ENCODE measurements around the gene LCN15.

Gene LCN15

DNA sequence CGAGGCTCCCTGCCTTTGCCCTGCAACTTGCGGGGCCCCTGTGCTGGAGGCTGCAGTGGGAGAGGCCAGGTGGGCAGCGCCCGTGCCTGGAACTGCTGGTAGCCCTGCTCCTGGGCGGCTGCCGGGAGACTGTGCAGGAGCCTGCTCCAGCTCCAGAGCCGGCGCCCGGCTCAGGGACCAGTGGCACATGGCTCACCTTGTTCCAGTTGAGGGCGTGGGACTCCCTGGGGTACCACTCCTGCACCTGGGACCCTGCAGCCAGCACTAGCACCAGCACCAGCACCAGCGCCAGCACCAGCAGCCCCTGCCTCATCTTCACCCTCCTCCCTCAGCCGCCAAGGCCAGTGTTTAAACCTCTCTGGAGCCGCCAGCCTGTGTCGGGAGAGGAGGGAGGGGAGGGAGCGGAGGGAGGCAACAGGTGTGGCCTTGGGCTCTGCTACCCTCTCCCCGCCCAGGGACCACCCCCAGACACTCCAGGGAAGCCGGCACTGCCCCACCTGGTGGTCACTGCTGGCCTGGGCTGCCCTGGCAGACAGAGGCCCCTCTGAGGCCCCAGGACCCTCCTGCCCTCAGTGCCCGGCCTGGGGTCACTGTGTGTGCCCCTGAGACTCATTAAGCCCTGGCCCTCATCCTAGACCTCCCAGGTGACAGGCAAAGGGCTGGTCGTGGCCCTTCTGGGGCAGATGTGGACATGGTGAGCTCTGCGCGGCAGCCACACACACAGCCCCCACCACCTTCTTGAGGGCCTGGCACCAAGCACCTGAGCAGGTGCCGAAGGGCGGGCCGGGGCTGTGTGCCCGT, 21.5 kb downstream of the LCN15 start, which contains the start of gene LCN10:
Gene LCN10, minus strand, starts transcription at position 350 of the 801 bp plus-strand sequence. Its CDS starts 37 bp downstream, at position 313.
- H3K27ac ChIP-seq (ENCODE audit: low read depth, low read length) = no peak within 1 kb of the TSS
- H3K4me1 ChIP-seq (ENCODE audit: control insufficient read depth in 5 of 5, insufficient read depth in 5 of 5, low read length in 5 of 5) = peaks cover 0 to 32% (median 18%) of the 10 kb centered on the region in 5 donors
- H3K4me3 ChIP-seq (ENCODE audit: low read depth in 1 of 5, low read length in 5 of 5) = no peak within 1 kb of the TSS
- peaks cover 34 to 43% (median 38%) of the 10 kb centered on the region in 5 donors for H3K27me3 ChIP-seq (ENCODE audit: control insufficient read depth in 5 of 5, insufficient read depth in 4 of 5, low read length in 5 of 5)
- no peaks in the 10 kb centered on the region for H3K9me3 ChIP-seq (ENCODE audit: control insufficient read depth in 5 of 5, low read length in 5 of 5)
- no peaks in the 10 kb centered on the region for H3K36me3 ChIP-seq (ENCODE audit: control insufficient read depth in 5 of 5, insufficient read depth in 5 of 5, low read length in 5 of 5)
- no peak within 1 kb of the TSS for H3K9ac ChIP-seq (ENCODE audit: low read length in 5 of 5)

- Histone ChIP-seq H3K4me1 (ENCODE audit: control insufficient read depth in 5 of 5, insufficient read depth in 5 of 5, low read length in 5 of 5) (peaks cover 0 to 31% (median 18%) of the 10 kb centered on the region in 5 donors), H3K27me3 (ENCODE audit: control insufficient read depth in 5 of 5, insufficient read depth in 4 of 5, low read length in 5 of 5) (peaks cover 31 to 43% (median 38%) of the 10 kb centered on the region in 5 donors), H3K4me3 (ENCODE audit: low read depth in 1 of 5, low read length in 5 of 5) (no peak overlapping the region), H3K36me3 (ENCODE audit: control insufficient read depth in 5 of 5, insufficient read depth in 5 of 5, low read length in 5 of 5) (no peaks in the 10 kb centered on the region), H3K27ac (ENCODE audit: low read depth, low read length) (no peak overlapping the region), H3K9me3 (ENCODE audit: control insufficient read depth in 5 of 5, low read length in 5 of 5) (no peaks in the 10 kb centered on the region), H3K9ac (ENCODE audit: low read length in 5 of 5) (no peak overlapping the region)
These were observed 22.3 kb downstream of the LCN15 start for GRCh38 chr9:136741883-136742571.

DNA sequence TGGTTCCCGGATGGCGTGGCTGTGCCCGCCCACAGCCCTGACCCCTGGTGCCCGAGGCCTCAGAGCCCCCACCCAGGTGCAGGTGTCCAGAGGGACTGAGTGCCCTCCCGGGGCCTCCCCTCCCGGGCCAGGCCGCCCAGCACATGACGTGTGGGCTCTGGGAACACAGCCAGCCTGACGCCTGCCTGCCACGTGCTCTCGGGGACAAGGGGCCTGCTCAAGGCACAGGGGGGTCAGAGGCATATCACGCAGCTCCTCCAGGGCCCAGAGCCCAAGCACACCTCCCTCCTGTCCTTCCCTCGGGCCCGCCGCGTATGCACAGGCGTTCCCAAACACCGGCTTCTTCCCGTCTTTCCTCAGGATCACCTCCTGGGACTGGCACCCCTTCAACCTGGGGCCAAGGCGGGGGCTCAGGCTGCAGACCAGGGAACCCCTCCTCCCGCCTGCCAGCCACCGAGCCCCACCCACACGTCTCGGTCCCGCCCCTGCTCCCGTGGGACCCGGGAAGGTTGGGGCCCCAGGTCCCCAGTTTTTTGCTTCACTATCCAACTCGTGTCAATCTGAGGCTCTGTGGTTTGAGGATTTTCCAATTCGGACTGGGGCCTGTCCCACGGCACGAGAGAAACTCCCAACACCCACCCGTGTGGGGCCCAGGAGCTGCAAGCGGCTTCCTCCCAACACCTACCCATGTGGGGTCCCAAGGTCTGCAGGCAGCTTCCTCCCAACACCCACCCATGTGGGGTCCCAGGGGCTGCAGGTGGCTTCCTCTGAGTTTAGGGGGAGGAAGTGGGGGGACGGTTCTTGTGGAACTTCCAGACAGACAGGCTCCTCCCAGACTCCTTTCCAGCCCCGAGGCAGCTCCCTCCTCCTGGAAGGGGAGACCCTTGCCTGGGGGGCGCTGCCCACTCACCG, 23.1 kb downstream of the LCN15 start:
- Histone ChIP-seq H3K4me1 (ENCODE audit: control insufficient read depth in 5 of 5, insufficient read depth in 5 of 5, low read length in 5 of 5) (peaks cover 0 to 26% (median 18%) of the 10 kb centered on the region in 5 donors), H3K36me3 (ENCODE audit: control insufficient read depth in 5 of 5, insufficient read depth in 5 of 5, low read length in 5 of 5) (no peaks in the 10 kb centered on the region), H3K9me3 (ENCODE audit: control insufficient read depth in 5 of 5, low read length in 5 of 5) (no peaks in the 10 kb centered on the region), H3K27ac (ENCODE audit: low read depth, low read length) (no peak overlapping the region), H3K27me3 (ENCODE audit: control insufficient read depth in 5 of 5, insufficient read depth in 4 of 5, low read length in 5 of 5) (peaks cover 31 to 43% (median 38%) of the 10 kb centered on the region in 5 donors), H3K4me3 (ENCODE audit: low read depth in 1 of 5, low read length in 5 of 5) (no peak overlapping the region), H3K9ac (ENCODE audit: low read length in 5 of 5) (no peak overlapping the region)

DNA sequence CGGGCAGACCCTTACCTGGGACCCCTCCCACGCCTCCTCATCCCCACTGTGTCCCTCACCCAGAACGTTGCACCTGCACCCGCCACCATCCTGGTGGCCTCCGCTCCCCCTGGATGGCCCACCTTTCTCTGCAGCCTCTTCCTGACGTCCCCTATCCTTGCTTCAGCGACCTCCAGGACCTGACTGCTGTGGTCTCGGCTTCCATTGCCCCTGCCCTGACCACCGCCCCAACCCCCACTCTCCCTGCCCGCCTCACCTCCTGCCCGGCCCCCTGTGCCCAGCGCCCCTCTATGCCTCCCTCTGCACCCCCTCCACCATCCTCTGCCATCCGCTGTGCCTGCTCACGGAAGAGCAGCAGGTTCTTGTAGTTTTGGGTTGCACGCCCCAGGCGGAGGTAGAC, 23.8 kb downstream of the LCN15 start:
- H3K27me3 ChIP-seq (ENCODE audit: control insufficient read depth in 5 of 5, insufficient read depth in 4 of 5, low read length in 5 of 5) = peaks cover 31 to 43% (median 38%) of the 10 kb centered on the region in 5 donors
- H3K4me3 ChIP-seq (ENCODE audit: low read depth in 1 of 5, low read length in 5 of 5) = no peak overlapping the region
- no peaks in the 10 kb centered on the region for H3K9me3 ChIP-seq (ENCODE audit: control insufficient read depth in 5 of 5, low read length in 5 of 5)
- no peaks in the 10 kb centered on the region for H3K36me3 ChIP-seq (ENCODE audit: control insufficient read depth in 5 of 5, insufficient read depth in 5 of 5, low read length in 5 of 5)
- no peak overlapping the region for H3K27ac ChIP-seq (ENCODE audit: low read depth, low read length)
- H3K4me1 ChIP-seq (ENCODE audit: control insufficient read depth in 5 of 5, insufficient read depth in 5 of 5, low read length in 5 of 5) = peaks cover 0 to 21% (median 17%) of the 10 kb centered on the region in 5 donors
- H3K9ac ChIP-seq (ENCODE audit: low read length in 5 of 5) = no peak overlapping the region

- H3K4me3 ChIP-seq (ENCODE audit: low read depth in 1 of 5, low read length in 5 of 5) = no peak overlapping the region
- no peaks in the 10 kb centered on the region for H3K36me3 ChIP-seq (ENCODE audit: control insufficient read depth in 5 of 5, insufficient read depth in 5 of 5, low read length in 5 of 5)
- H3K27ac ChIP-seq (ENCODE audit: low read depth, low read length) = no peak overlapping the region
- no peaks in the 10 kb centered on the region for H3K9me3 ChIP-seq (ENCODE audit: control insufficient read depth in 5 of 5, low read length in 5 of 5)
- H3K27me3 ChIP-seq (ENCODE audit: control insufficient read depth in 5 of 5, insufficient read depth in 4 of 5, low read length in 5 of 5) = peaks cover 31 to 43% (median 38%) of the 10 kb centered on the region in 5 donors
- H3K4me1 ChIP-seq (ENCODE audit: control insufficient read depth in 5 of 5, insufficient read depth in 5 of 5, low read length in 5 of 5) = peaks cover 0 to 19% (median 16%) of the 10 kb centered on the region in 5 donors
- no peak overlapping the region for H3K9ac ChIP-seq (ENCODE audit: low read length in 5 of 5)
These were observed 24.2 kb downstream of the LCN15 start for GRCh38 chr9:136740069-136740468.

GRCh38 chr9:136739509-136739908, 24.8 kb downstream of the LCN15 start:
- Histone ChIP-seq H3K27me3 (ENCODE audit: control insufficient read depth in 5 of 5, insufficient read depth in 4 of 5, low read length in 5 of 5) (peaks cover 31 to 43% (median 38%) of the 10 kb centered on the region in 5 donors), H3K4me1 (ENCODE audit: control insufficient read depth in 5 of 5, insufficient read depth in 5 of 5, low read length in 5 of 5) (peaks cover 0 to 19% (median 16%) of the 10 kb centered on the region in 5 donors), H3K27ac (ENCODE audit: low read depth, low read length) (no peak overlapping the region), H3K36me3 (ENCODE audit: control insufficient read depth in 5 of 5, insufficient read depth in 5 of 5, low read length in 5 of 5) (no peaks in the 10 kb centered on the region), H3K4me3 (ENCODE audit: low read depth in 1 of 5, low read length in 5 of 5) (no peak overlapping the region), H3K9me3 (ENCODE audit: control insufficient read depth in 5 of 5, low read length in 5 of 5) (no peaks in the 10 kb centered on the region), H3K9ac (ENCODE audit: low read length in 5 of 5) (no peak overlapping the region)

- Histone ChIP-seq H3K4me3 (ENCODE audit: low read depth in 1 of 5, low read length in 5 of 5) (no peak overlapping the region), H3K9me3 (ENCODE audit: control insufficient read depth in 5 of 5, low read length in 5 of 5) (no peaks in the 10 kb centered on the region), H3K27me3 (ENCODE audit: control insufficient read depth in 5 of 5, insufficient read depth in 4 of 5, low read length in 5 of 5) (peaks cover 31 to 42% (median 38%) of the 10 kb centered on the region in 5 donors), H3K36me3 (ENCODE audit: control insufficient read depth in 5 of 5, insufficient read depth in 5 of 5, low read length in 5 of 5) (no peaks in the 10 kb centered on the region), H3K27ac (ENCODE audit: low read depth, low read length) (no peak overlapping the region), H3K9ac (ENCODE audit: low read length in 5 of 5) (no peak overlapping the region), H3K4me1 (ENCODE audit: control insufficient read depth in 5 of 5, insufficient read depth in 5 of 5, low read length in 5 of 5) (peaks cover 0 to 19% (median 16%) of the 10 kb centered on the region in 5 donors)
These were observed 25.4 kb downstream of the LCN15 start for GRCh38 chr9:136738960-136739359.

GRCh38 chr9:136735812-136736480, 28.4 kb downstream of the LCN15 start:
- Histone ChIP-seq H3K27me3 (ENCODE audit: control insufficient read depth in 5 of 5, insufficient read depth in 4 of 5, low read length in 5 of 5) (peaks cover 4 to 20% (median 15%) of the 10 kb centered on the region in 5 donors), H3K36me3 (ENCODE audit: control insufficient read depth in 5 of 5, insufficient read depth in 5 of 5, low read length in 5 of 5) (no peaks in the 10 kb centered on the region), H3K4me1 (ENCODE audit: control insufficient read depth in 5 of 5, insufficient read depth in 5 of 5, low read length in 5 of 5) (peaks cover 0 to 4% (median 2%) of the 10 kb centered on the region in 5 donors), H3K27ac (ENCODE audit: low read depth, low read length) (no peak overlapping the region), H3K9me3 (ENCODE audit: control insufficient read depth in 5 of 5, low read length in 5 of 5) (no peaks in the 10 kb centered on the region), H3K4me3 (ENCODE audit: low read depth in 1 of 5, low read length in 5 of 5) (no peak overlapping the region), H3K9ac (ENCODE audit: low read length in 5 of 5) (no peak overlapping the region)

DNA sequence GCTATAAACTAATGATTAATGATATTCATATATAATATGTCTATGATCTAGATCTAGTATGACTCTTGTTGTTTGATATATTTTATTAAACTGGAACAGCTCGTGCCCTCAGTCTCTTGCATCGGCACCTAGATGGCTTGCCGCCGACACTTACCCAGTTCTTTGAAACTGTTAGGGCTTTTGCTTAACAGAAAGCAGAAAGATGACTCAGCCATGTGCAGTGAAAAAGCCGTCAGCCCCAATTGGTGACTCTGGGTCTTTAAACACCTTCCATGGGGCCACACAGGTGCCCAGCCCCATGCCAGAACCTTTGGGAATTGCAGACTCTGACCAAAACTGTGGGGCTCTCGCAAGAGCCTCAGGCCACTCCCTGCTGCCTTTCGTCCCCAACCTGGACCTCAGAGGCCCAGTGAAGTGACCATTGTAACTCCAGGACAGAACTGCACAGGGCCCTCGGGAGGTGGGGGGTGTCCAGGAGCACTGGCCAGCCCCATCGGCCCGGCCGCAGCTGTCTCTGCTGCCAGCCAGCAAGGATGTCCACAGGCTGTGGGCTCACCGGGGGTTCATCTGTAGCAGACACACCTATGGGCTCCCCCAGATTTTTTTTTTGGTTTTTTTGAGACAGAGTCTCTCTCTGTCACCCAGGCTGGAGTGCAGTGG, 29.4 kb downstream of the LCN15 start:
- no peak overlapping the region for H3K4me3 ChIP-seq (ENCODE audit: low read depth in 1 of 5, low read length in 5 of 5)
- no peak overlapping the region for H3K27ac ChIP-seq (ENCODE audit: low read depth, low read length)
- peaks cover 0 to 11% (median 7%) of the 10 kb centered on the region in 5 donors for H3K27me3 ChIP-seq (ENCODE audit: control insufficient read depth in 5 of 5, insufficient read depth in 4 of 5, low read length in 5 of 5)
- H3K4me1 ChIP-seq (ENCODE audit: control insufficient read depth in 5 of 5, insufficient read depth in 5 of 5, low read length in 5 of 5) = peaks cover 0 to 2% (median 0%) of the 10 kb centered on the region in 5 donors
- H3K9me3 ChIP-seq (ENCODE audit: control insufficient read depth in 5 of 5, low read length in 5 of 5) = no peaks in the 10 kb centered on the region
- H3K36me3 ChIP-seq (ENCODE audit: control insufficient read depth in 5 of 5, insufficient read depth in 5 of 5, low read length in 5 of 5) = no peaks in the 10 kb centered on the region
- no peak overlapping the region for H3K9ac ChIP-seq (ENCODE audit: low read length in 5 of 5)

Measured in subcutaneous abdominal adipose tissue (tissue), 5 donors.